Stimulated activated naive CD4-positive, alpha-beta T cell treated with Interleukin-2 at 50 U/mL for 16 hours (primary cell): Measurements from ENCODE around the gene MARCHF5.
"Not testable (repeated sequence)": the region's sequence is repeated elsewhere in the genome, so short reads cannot be mapped to it uniquely, and the experiment has no call there.

Experiments
- DNase-seq: peaks from one replicate; lab custom pipeline; 2025; lab: John Stamatoyannopoulos, UW

The MARCHF5 gene

DNA sequence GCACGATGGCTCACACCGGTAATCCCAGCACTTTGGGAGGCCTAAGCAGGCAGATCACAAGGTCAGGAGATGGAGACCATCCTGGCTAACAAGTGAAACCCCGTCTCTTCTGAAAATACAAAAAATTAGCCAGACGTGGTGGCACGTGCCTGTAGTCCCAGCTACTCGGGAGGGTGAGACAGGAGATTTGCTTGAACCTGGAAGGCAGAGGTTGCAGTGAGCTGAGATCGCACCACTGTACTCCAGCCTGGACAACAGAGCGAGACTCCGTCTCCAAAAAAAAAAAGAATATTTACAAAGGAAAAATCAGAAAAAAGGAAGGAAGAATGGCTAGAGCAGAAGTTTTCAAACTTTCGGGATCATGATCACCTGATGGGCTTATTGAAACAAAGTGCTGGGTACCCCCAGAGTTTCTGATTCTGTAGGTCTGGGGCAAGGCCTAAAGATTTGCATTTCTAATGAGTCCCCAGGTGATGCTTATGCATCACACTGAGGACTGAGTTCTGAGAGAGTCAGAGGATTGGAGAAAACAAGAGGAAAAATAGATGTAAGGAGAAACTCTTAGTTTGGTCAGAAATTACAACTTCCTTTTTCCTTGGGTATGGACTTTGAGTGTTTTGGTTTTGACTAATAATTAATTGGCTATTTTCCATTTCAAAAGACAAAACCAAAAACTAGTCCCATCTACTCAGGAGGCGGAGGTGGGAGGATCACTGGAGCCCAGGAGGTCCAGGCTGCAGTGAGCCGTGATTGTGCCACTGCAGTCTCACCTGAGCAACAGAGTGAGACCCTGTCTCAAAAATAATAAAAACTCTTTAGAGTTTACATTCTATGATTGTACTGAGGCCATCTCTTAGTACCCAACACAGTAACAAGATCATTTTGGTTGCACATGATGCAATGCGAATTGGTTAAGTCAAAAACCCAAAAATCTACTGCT lies 14.4 kb downstream of the MARCHF5 start:
- no peak for DNase-seq

GRCh38 chr10:92309272-92309671 lies 18.3 kb downstream of the MARCHF5 start:
- DNase-seq, result no peak

DNA sequence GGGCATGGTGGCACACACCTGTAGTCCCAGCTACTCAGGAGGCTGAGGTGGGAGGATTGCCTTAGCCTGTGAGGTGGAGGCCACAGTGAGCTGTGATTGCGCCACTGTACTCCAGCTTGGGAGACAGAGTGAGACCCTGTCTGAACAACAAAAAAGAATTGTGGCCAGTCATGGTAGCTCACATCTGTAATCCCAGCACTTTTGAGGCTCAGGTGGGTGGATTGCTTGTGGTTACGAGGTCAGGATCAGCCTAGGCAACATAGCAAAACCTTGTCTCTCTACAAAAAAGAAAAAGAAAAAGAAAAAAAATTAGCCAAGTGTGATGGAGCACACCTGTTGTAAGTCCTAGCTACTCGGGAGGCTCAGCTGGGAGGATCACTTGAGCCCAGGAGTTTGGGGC lies 22.8 kb downstream of the MARCHF5 start:
- DNase-seq, result no peak

GRCh38 chr10:92316610-92317009 lies 25.6 kb downstream of the MARCHF5 start:
- no peak for DNase-seq

DNA sequence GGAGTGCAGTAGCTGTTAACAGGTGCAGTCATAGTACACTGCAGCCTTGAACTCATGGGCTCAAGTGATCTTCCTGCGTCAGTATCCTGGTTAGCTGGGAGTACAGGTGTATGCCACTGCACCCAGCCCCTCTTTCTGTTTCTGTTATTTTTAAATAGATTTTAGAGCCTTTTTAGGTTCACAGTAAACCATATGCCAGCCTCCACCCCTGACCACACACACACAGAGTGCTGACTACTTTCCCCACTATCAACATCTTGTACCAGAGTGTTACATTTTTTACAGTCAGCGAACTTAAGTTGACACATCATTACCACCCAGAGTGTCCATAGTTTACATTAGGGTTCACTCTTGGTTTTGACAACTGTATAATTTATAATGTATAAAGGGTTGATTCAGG lies 32.1 kb downstream of the MARCHF5 start:
- DNase-seq, result no peak

- DNase-seq, result no peak
These were observed 36.8 kb downstream of the MARCHF5 start for GRCh38 chr10:92327445-92328433.

GRCh38 chr10:92328993-92329392 lies 38.0 kb downstream of the MARCHF5 start:
- no peak for DNase-seq

DNA sequence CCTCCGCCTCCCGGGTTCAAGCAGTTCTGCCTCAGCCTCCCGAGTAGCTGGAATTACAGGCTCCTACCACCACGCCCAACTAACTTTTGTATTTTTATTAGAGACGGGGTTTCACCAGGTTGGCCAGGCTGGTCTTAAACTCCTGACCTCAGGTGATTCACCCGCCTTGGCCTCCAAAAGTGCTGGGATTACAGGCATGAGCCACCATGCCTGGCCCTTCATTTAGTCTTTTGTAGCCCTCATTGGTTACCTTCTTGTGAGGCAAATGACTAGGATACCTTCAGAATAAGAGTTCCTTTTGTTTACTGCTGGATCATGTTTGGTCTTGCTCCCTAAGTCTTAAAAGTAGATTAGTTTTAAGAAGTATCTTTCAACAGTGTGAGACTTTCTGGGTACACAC lies 39.0 kb downstream of the MARCHF5 start:
- not testable (repeated sequence) for DNase-seq

- DNase-seq, result no peak
These were observed 51.8 kb downstream of the MARCHF5 start for GRCh38 chr10:92342796-92343195.

- not testable (repeated sequence) for DNase-seq
These were observed 54.6 kb downstream of the MARCHF5 start for GRCh38 chr10:92345575-92345974.

GRCh38 chr10:92347035-92347676 lies 56.2 kb downstream of the MARCHF5 start:
- DNase-seq, result not testable (repeated sequence)

DNA sequence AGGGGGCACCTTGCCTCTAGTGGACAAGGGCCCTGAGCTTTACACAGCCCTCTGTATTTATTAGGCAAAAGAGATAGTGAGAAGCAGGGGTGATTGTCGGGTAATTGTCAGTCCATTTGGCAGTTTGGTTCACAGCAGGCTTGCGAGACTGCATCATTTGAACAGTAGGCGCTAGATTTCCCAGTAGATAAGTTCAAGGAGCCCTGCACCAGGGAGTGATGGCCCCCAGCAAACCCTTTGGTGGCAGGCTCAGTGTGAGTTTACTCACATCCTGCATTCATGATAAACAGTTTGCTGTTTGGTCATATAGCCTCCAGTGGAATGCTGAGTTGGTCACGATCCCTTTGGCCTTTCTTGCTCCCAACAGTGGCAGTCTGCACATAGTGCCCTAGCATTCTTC lies 59.4 kb downstream of the MARCHF5 start:
- DNase-seq, result no peak

GRCh38 chr10:92354587-92354986 lies 63.6 kb downstream of the MARCHF5 start:
- DNase-seq, result no peak

GRCh38 chr10:92356041-92356440 lies 65.1 kb downstream of the MARCHF5 start:
- no peak for DNase-seq

GRCh38 chr10:92363498-92363897 lies 72.5 kb downstream of the MARCHF5 start:
- DNase-seq, result no peak

DNA sequence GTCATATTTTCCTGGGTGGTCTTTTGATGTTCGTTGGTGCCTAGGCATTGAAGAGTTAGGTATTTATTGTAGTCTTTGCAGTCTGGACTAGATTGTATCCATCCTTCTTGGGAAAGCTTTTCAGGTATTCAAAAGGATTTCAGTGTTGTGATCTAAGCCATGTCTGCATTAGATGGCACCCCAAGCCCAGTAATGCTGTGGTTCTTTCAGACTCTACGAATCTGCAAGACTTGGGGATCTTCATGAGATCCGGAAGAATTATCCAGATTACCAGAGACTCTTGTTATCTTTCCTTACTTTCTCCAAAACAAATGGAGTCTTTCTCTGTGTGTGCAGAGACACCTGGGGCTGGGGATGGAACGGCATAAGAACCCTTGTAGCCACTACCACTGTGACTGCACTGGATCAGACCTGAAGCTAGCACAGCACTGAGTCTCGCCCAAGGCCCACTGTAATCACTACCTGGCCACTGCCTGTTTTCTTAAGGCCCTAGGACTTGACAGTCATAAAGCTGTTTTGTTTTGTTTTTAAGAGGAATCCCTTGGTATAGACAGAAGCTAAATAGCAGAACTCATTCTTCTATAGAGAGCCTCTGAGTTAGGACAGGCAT lies 75.5 kb downstream of the MARCHF5 start:
- DNase-seq, result no peak

- DNase-seq, result no peak
These were observed 87.0 kb downstream of the MARCHF5 start for GRCh38 chr10:92377962-92378361.

DNA sequence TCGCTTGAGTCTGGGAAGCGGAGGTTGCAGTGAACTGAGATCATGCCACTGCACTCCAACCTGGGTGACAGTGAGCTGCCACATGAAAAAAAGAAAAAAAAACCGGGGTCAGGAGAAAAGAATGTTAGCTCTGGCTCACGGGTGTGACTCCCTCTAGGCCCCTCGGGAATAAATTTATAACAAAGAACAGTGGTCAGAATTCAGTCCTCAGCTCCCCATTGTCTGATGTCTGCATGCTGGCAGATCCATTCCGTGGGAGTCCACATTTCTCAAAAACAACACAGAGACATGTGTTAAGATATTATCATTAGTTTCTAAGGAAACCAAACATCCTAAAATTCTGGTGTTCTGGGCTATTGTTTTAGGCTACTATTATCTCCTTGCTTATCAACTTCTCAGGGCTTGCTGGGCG lies 90.6 kb downstream of the MARCHF5 start:
- DNase-seq, result no peak

DNA sequence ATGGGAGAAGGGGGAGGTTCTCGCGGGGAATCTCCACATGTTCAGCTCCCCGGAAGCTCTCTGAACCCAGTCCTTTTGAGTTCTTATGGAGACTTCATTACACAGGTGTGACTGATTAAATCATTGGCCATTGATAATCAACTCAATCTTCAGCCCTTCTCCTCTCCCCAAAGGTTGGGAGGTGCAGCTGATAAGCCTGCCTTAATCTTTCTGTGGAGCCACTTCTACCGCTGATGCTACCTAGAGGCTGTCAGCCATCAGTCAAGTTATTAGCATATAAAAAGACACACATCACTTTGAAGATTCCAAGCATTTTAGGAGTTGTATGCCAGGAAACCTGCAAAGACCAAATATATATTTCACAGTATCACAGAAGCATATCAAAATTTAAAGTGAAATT lies 91.7 kb downstream of the MARCHF5 start:
- DNase-seq, result no peak

DNA sequence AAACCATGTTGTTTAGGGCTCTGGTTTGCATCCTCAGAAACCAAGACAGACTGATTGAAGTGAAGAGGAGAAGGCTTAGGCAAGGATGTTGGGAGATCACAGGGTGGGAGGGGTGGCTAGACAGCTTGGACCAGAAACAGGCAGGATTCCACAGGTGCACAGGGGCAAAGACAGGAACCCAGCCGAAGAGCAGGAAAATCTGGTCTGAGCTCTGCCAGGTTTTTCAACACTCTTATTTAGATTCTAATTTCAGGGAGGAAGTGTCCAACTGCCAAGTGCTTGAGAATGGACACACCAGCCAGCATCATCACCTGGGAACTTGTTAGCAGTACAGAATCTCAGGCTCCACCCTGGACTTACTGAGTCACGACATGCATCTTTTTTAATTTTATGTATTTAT lies 93.8 kb downstream of the MARCHF5 start:
- DNase-seq, result no peak

GRCh38 chr10:92385831-92386230 lies 94.9 kb downstream of the MARCHF5 start:
- no peak for DNase-seq
